HG03354 (cell line): Measurements from ENCODE around the gene PLXNB2.
"Not testable (repeated sequence)": the region's sequence is repeated elsewhere in the genome, so short reads cannot be mapped to it uniquely, and the experiment has no call there.

Experiments
- ATAC-seq: cut with Tn5 transposase; IDR thresholded peaks from one replicate; pipeline ENCODE4 v1.9.1; 2021; ENCODE audit warnings: mild to moderate bottlenecking; ENCODE audit not compliant: unreplicated experiment, poor library complexity, severe bottlenecking

The PLXNB2 gene

DNA sequence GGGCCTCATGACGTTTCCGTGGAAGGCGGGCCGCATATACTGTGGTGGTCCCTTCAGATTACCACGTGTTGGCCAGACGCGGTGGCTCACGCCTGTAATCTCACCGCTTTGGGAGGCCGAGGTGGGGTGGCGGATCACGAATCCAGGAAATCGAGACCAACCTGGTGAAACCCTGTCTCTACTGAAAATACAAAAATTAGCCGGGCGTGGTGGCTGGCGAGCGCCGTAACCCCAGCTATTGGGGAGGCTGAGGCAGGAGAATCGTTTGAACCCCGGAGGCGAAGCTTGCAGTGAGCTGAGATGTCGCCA is 20.2 kb upstream of the PLXNB2 start:
- ATAC-seq = no peak

DNA sequence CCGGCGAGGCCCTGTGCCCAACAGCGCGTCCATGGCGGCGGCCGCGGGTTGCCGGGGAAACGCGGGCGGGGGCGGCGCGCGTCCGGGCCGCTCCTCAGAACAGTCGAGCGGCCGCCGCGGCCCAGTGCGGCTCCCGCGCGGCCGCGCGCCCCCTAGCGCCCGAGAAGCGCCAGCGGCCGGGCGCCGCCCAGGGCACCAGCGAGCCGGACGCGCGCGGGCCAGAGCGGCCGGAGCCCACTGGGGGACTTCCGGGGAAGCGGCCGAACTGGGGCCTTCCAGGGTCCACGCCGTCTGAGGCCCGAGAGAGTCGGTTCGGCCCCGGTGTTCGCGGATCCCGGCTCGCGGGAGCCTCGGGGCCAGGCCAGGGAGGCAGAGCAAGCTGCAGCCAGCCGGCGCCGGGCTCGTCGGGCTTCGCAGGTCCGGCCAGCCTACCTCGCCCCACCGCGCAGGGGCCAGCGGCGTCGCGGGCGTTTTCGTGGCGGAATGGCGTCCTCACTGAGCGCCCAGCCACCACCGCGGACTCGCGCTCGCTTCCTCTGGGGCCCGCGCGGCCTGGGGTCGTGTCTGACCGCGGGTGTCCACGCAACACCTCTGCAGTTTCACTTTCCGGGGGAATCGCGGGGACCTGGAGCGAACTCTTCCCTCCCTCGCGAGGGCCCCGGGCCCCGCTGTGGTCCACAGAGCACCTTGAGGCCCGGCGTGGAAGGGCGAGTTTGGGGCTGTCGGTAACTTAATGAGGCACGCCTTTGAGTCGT is 19.7 kb upstream of the PLXNB2 start, which contains the start of gene DENND6B:
DENND6B (minus strand) TSS at position 57 of the 755 bp plus-strand sequence; CDS start at position 33, 24 bp downstream.
- ATAC-seq = peak; percentile 66

DNA sequence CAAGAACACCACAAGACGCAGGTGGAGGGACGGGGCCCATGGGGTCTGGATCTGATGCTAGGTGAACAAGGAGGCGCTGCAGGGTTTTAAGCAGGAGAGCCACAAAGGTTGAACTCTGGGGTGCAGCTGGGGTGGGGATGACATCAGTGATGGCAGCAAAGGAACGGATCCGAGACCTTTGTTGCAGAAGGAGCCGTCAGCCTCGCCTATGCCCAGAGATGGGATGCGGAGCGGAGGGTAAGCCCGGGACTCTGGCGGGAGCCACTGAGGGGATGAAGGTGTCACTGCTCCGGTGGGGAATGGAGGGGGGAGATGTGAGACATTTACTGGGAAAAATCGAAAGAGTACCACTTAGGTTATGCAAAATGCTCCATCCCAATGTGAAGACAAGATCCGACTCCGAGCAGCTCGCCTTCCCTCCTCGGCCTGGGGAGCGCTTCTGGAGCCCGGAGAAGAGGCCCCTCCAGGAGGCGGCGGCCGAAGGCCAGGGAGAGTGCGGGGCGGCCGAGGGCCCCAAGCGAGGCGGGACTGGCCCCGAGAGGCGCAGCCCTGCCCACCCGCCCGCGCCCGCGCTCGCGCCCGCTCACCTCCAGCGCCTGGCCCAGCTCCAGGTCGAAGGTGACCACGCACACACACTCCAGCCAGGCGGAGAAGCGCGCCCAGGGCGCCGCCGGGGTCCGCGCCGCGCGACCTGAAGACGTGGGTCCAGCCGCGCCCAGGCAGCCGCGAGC is 18.9 kb upstream of the PLXNB2 start:
- no peak for ATAC-seq

DNA sequence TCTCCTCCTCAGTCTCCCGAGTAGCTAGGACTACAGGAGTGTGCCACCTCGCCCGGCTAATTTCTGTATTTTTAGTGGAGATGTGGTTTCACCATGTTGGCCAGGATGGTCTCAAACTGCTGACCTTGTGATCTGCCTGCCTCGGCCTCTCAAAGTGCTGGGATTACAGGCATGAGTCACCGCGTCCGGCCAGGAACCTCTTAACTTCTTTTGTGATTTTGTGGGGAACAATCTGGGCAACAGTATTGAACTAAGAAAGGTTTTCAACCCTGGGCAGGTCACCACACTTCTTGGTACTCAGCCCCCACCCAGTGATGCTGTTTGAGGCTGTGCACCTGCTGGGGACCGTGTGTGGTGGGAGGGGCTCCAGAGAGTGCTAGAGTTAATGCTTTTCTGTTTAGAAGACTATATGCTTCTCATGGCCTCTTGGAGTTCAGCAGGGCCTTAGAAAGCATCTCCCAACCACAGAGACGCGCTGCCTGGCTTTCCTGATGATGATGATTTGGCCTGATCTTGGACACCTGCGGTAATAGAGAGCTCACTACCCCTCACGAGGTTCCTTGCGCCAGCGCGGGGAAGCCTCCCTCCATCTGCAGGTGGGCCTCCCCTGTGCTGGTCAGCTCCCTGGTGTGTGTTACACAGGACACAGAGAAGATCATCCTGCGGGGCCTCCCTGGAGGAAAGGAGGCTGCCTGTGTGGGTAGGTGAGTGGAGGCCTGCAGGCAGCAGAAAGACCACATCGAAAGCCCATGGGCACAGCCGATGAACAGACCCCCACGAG is 18.2 kb upstream of the PLXNB2 start:
- ATAC-seq = no peak

DNA sequence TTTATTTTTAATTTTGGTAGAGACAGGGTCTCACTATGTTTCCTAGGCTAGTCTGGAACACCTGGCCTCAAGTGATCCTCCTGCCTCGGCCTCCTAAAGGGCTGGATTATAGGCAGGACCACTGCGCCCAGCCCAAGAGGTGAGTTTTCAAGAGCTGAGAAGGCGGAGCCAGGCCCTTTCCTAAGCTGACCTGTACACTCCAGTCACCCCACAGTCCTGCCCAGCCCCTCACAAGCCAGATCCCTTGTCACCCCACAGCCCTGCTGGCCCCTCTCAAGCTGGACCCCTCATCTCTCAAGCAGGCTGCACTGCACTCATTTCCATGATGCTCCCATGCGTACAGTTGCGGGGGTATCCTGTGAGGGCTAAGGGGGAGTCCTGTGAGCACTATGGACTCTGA is 16.5 kb upstream of the PLXNB2 start:
- no peak for ATAC-seq

DNA sequence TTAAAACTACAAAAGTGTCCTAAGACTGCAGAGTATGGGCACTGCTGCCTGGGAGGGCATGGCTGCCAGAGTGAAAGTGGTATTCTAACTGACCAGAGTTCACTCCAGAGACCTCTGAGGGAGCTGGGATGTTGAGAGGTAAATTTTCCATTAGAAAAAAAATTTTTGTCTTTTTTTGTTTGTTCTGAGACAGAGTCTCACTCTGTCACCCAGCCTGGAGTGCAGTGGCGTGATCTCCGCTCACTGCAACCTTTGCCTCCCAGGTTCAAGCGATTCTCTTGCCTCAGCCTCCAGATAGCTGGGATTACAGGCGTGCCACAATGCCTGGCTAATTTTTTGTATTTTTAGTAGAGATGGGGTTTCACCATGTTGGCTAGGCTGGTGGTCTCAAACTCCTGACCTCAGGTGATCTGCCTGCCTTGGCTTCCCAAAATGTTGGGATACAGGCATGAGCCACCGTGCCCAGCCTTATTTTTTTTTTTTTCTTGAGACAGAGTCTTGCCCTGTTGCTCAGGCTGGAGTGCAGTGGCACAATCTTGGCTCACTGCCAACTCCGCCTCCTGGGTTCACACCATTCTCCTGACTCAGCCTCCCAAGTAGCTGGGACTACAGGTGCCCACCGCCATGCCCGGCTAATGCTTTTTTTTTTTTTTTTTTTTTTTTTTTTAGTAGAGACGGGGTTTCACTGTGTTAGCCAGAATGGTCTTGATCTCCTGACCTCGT is 15.1 kb upstream of the PLXNB2 start:
- not testable (repeated sequence) for ATAC-seq

DNA sequence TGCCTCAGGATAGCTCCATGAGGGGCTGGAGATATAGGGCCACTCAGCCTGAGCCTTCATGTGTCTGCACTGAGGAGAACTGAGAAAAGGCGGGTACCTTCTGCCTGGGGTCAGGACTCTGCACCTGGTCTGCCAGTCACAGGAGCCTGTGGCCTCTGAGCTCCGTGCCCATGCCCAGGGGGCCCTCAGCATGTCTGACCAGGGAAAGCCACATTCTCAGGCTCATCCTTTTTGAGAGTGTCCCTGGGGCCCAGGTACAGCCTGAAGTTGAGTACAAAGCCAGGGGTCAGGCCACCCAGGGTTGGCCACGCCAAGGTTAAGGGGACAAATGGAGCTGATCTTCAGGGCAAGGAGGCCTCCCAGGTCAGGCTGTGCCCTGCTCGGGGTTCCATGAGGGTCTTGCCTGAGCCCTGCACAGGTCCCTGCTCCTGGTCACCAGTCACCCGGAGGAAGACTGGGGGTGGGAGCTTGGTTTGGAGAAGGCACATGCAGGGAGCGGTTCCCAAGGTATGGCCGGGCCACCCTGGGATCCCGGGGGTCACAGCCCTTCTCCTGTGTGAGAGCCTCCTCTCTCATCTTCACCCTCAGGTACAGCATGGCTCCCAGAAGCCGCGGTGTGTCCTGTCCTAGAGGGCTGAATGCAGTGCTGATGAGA is 13.4 kb upstream of the PLXNB2 start:
- no peak for ATAC-seq

DNA sequence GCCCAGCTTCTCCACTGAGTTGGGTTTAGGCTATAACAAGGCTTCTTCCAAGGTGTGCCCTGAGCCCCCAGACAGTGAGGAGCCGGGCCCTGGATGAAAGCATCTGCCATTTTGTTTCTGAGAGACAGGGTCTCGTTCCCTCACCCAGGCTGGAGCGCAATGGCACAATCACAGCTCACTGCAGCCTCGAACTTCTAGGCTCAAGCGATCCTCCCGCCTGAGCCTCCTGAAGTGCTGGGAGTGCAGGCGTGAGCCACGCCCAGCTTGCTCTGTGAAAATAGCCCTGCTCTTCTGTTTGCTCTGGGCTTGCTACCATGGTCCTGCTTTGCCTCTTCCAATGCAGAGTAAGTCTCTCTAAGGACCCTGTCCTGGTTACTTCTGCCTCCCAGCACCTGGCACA is 12.7 kb upstream of the PLXNB2 start:
- ATAC-seq = no peak

DNA sequence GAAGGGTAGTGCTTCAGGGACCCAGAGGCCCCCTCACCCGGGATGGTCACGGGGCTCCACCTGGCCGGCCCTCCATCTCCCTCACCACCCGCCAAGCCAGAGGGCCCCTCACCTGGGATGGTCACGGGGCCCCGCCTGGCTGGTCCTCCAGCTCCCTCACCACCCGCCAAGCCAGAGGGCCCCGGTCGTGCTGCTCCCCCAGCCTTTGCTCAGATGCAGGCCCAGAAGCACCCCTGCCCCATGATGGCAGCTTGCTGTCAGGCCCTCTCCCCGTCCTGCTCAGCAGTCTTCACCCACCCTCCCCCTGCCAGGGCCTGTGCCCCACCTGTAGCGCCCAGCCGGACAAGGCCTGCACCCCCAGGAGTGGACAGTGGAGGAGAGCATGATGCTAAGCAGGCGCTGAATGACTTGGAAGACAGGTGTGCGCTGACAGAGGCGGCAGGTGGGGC is 12.1 kb upstream of the PLXNB2 start:
- no peak for ATAC-seq

DNA sequence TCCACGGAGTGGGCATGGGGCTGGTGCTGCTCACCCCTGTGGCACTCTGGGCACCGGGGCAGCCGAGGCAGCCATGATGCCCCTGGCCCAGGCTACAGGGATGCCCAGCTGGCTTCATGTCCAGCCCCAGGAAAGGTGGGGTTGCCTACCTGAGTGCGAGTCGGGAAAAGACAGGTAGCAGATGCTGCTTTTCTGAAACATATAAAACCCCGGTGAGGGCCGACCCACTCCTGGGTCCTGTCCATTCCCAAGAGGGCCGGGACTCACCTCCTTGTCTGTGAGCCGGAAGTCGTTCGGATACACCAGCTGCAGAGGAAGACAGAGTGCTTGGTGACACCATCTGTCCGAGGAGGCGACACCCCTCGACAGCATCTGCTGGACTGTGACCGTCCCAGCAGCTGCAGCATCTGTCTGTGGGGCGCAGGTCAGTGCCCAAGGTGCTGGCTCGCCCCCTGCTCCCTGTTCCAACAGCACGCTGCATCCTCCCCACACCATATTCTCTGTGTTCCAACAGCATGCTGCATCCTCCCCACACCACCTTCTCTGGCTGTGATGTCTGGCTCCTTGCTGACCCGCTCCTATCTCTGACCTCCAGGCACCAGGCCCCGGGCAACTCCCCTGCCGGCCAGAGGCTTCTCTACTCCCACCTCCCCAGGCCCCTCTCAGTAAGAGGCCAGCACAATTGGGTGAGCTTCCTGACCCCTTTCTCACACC is 11.4 kb upstream of the PLXNB2 start:
- no peak for ATAC-seq

DNA sequence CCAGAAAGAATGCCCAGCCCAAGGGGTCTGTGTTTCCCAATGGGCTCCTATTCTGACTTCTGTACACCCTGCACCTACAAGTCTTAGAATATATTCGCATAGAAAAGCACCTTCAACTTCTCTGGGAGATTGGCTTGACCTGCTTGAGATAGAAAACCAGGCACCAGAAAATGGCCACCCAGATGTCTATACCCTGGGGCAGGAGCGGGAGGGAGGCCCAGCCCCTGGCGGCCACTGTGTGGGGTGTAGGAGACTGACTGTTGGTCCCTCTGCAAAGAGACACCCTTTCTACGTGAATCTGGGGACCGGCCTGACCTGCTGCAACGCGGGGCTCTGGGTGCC is 10.9 kb upstream of the PLXNB2 start:
- ATAC-seq = no peak

DNA sequence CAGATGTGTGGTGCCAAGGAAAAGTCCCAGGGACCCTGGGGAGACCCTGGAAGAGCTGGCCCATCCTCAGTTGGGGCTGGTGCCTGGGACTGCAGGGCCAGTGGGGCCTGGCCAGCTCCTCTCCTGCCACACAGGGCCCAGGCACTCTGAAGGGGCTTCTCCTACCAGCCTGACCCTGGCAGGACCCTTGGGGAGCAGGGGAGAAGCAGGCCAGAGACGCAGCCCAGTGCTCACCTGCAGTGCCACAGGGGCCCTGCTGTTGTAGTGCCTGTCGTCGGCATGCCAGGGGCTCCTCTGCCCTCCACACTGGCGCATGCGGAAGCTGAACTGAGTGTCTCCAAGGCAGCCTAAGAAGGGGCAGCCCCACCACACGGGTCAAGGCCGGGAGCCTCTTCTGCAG is 10.2 kb upstream of the PLXNB2 start:
- no peak for ATAC-seq

DNA sequence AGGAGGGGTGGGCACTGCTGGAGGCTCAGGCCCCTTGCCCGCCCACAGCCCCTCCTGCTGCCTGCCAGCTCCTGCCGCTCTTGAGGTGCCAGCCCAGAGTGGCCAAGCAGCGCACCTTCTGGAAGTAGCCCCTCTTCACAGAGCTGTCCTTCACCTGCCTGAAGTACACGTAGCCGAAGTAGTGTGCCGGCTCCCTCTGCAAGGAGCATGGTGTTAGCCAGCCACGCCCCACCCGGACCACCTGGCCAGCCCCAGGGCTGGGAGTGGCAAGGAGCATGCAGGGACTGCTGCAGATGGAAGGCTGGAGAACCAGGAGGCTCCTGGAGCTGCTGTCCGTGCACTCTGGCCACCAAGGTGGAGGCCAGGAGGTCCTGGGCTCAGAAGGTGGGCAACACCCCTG is 9.7 kb upstream of the PLXNB2 start:
- no peak for ATAC-seq

DNA sequence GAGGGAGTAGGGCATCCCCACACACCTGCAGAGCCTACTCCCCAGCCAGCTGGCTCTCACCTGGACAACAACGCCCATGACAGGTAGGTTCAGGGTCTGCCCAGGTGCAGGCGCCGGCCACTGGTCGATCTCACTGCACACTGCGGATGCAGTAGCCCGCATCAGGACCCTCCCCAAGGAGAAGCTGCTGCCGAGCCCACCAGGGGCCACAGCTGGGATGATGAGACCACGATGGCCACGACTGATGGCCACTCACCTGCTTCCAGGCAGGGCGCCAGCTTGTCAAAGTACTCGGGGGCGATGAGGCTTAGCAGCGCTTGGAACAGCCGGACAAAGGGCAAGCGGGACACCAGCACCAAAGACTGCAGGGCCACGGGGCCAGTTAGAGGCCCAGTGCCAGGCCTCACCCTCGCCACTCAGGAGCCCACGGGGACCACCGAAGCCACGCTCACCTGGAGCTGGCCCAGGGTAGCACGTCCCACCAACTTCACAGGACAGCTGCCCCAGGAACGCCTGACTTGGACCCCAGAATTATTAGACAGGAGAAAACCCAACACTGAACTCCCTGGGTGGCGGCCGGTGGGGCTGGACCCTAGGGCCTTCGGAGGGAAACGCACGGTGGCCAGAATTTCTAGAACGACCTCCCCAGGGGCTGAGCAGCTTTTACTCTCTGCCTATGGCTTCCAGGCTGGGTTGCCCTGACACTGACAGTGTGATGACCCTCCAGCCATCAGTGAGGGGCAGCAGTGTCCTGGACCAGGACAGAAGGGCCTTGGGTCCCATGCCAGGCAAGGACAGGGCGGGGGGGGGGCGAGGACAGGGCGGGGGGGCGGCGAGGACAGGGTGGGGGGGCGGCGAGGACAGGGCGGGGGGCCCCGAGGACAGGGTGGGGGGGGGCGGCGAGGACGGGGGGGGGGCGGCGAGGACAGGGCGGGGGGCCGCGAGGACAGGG is 8.9 kb upstream of the PLXNB2 start:
- no peak for ATAC-seq

DNA sequence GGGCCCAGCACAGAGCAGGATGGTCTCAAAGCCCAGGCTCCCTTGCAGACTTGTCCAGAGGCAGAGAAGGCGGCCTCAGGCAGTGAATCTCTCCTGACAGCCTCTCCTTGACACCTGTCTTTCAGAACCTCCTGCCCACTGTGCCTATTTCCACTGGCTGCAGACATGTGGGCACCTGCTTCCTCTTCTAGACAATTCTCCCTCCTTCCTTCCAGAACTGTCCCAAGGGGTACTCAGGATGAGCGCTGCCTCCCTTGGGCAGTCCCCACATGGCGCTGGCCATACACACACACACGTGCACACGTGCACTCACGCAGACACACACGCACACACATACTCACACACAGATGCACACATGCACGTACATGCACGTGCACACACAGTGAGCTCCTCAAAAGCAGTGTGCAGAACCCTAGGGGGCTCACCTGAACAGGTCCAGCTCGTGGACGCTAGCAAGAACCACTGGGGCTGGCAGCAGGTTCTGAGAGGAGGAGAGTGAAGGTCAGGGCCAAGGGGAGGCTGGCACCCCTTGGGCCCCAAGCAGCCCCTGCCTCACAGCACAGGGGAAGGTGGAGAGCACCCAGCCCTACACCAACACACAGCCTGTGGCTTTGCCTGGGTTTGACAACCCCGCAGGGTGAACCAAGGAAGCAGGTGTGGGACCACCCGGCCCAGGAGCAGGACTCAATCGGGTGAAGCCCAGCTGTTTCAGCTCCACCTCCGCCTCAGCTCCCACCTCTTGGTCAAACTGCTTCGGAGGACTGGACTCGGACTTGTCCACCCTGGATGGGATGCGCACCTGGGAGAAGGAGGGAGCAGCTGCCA is 8.1 kb upstream of the PLXNB2 start:
- peak; percentile 7 for ATAC-seq

DNA sequence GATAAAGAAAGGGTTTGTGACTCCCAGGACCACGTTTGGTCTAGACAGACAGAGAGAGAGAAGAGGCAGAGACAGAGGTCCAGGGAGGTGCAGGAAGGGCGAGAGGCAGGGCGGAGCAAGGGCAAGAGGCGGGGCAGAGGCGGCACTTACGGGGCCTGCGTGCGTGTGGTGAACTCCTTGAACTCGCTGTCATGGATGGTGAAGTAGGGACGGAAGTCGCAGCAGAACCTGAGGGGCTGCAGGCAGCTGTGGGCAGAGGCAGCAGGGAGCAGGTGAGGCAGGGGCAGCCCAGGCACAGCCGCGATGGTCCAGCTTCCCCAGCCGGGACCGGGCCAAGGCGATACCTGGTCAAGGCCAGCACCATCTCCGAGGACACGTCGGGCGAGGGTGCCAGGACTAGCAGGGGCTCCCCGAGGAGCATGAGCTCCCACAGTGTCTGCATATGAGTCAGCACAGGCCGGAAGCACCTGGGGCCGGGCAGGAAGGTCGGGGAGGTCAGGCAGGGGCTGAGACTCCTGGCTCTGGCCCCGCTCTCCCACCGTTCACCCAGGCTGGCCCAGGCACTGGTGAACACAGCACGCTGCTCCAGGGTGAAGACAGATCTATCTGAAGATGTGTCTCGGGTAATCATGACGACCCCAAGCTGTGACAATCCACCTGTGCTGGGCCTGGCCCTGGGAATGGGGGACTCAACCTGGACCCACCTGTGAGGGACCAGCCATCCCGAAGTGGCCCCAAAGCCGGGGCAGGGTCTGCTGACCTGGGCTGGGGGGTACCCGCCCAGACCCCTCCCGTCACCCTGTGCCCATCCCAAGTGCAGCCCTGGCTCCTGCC is 7.2 kb upstream of the PLXNB2 start:
- ATAC-seq = peak; percentile 80
